Stimulated activated CD8-positive, alpha-beta memory T cell treated with anti-CD3 and anti-CD28 coated beads, Interleukin-2, amount 100 ng/mL, for 1 hour (primary cell): Measurements from ENCODE around the gene CCR8.
"Not testable (repeated sequence)": the region's sequence is repeated elsewhere in the genome, so short reads cannot be mapped to it uniquely, and the experiment has no call there.

Source experiments
- DNase-seq, 2 donors: peaks; one replicate each; pipeline ENCODE4 v3.0.0-alpha.2; 2020; ENCODE audit warnings: low read depth in 2 of 2

Gene CCR8

GRCh38 chr3:39315420-39315819 is 14.1 kb upstream of the CCR8 start:
- DNase-seq, result no peak

DNA sequence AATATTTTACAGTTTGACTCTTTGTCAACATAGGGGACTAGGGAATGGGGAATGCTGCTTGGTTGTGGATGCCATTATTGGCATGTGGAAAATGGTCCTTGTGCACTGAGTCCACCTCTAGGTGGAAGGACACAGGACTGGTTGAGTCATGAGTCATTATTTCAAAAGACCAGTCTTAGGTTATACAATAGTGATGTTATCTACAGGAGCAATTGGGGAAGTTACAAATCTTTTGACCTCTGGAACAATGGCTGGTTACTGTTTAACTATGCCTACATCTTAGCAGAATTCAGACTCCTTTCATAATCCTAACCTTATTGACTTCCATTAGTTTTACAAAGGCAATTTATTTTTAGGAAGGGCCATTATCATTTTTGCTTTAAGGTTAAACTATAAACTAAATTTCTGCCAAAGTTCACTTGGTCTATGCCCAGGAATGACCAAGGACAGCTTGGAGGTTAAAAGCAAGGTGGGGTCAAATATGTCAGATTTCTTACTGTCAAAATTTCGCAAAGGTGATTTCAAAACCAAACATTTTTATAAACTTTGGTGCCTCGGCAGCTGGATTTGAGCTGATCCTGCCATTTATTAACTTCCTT is 11.8 kb upstream of the CCR8 start:
- no peak for DNase-seq

- no peak for DNase-seq
Measured at GRCh38 chr3:39318301-39318700, 11.2 kb upstream of the CCR8 start.

- DNase-seq, result no peak
Measured at GRCh38 chr3:39319249-39319648, 10.3 kb upstream of the CCR8 start.

DNA sequence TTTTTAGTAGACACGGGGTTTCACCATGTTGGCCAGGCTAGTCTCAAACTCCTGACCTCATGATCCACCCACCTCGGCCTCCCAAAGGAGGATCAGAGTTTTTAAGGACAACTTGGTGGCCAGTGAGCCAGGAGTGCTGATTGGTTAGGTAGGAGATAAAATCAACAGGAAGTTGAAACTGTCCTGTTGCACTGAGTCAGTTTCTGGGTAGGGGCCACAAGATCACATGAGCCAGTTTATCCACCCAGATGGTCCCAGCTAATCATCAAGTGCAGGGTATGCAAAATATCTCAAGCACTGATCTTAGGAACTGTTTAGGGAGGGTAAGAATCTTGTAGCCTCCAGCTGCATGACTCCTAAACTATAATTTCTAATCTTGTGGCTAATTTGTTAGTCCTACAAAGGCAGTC is 7.9 kb upstream of the CCR8 start:
- DNase-seq, result not testable (repeated sequence)

DNA sequence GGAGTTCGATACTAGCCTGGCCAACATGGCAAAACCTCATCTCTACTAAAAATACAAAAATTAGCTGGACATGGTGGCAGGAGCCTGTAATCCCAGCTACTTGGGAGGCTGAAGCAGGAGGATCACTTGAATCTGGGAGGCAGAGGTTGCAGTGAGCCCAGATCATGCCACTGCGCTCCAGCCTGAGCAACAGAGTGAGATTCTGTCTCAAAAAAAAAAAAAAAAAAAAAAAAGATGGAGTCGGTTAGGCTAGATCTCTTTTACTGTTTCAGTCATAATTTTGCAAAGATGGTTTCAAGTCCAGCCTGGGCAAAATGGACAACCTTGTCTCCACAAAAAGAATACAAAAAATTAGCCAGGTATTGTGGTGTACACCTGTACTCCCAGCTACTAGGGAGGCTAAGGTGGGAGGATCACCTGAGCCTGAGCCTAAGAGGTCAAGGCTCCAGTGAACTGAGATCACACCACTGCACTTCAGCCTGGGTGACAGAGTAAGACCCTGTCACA is 7.2 kb upstream of the CCR8 start:
- DNase-seq, result not testable (repeated sequence)

DNA sequence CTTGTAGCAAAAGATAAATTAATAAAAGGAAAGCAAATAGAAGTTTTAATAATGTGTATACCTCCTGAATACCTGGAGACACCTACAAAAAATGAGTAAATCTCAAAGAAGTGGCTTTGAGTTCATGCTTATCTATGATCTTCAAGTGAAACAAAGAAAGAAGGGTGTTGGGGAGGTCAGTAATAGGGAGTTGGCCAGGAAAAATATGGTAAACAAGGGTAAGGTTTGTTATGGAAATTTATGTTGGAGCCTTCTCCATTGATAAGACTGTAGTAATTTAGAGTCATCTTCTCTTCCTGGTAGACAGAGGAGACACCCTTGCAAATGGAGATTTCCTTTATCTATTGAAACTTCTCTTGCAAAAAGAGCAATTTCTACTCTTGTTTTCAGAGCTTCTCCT is 6.6 kb upstream of the CCR8 start:
- no peak for DNase-seq

DNA sequence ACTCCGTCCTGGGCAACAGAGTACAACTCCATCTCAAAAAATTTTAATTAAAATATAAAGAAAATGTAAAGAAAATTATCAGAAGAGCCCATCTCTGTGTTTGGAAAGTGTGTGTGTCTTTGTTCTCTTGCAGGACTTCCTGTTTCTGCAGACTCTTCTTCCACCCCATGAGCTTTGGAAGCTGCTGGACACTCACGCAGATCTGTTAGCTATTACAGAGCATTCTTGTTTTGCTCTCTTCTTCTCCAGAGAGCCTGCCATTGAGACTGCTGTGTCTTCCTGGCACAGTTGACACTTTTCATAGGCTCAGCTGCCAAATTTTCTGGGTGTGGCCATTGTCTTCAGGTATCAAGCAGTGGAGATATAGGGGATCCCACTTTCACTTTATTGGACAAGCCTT is 6.0 kb upstream of the CCR8 start:
- no peak for DNase-seq

DNA sequence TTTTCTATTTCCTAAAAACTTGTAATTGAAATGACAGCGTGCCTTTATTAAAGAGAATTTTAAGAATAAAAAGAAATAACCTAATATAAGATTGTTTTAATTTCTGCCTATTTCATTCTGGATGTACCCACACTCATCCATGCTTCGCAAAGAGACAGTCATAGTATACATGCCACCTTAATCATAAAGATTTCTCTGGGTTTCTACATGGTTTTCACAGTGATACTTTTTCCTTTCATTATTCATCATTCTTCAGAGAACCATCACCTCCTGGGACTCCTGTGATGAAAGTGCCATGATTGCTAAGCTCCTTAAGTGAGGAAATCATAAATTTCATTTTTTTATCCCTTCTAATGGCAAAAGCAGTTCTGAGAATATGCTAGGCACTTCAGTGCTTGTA is 4.3 kb upstream of the CCR8 start:
- DNase-seq, result no peak

DNA sequence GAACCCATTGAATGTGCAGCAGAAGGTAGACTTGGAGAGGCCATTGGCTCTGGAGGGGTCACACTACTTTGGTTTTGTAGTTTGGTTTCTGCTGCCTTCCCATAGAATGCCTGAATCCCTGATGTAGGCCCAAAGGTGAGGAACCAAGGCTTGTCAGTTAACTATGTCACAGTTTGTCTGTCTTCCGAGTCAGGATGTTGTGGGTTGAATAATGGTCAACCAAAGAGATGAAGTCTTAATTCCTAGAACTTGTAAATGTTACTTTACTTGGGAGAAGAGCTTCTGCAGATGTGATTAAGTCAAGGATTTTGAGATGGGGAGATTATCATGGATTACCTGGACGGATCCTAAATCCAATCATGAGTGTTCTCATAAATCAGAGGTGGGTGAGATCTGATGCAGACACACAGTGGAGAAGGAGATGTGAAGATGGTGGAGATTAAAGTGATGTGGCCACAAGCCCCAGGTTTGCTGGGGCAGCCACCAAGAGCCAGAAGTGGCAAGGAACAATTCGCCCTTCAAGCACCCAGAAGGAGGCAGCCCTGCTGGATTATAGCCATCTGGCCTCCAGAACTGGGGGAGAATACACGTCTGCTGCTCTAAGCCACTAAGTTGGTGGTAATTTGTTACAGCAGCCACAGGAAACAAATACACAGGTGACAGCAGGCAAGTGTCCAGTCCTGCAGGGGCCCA is 2.3 kb upstream of the CCR8 start:
- DNase-seq, result no peak

DNA sequence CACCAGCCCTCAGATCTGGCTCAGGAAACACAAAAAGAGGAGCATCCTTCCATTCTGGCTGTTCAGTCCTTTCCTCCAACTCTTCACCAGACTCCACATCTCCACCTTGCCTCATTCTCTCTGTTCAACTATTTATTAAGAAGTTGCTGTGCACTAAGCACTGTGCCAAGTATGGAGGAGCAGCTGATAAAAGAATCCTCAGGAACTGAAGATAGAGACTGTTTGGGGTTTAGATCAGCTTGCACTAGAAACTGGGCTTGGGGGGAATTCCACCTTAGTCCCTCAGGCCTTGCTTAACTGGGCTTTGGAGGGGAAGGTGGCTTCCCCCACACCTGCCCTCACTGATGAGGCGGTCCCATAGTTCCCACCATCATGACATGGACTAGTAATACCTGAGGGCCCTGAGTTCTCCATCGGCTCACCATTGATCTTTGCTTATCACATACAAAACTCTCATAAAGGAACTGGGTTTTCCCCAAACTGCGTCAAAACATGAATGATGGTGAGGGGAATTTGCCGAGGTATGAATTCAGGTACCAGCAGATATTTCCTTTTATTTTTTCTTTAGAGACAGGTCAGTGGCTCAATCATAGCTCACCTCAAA is 1.7 kb upstream of the CCR8 start:
- DNase-seq, result no peak

GRCh38 chr3:39330824-39331223 is 1.3 kb downstream of the CCR8 start:
- no peak for DNase-seq

- DNase-seq, result no peak
Measured at GRCh38 chr3:39332525-39332924, 3.0 kb downstream of the CCR8 start.

- DNase-seq, result no peak
Measured at GRCh38 chr3:39333607-39334006, 4.1 kb downstream of the CCR8 start.

DNA sequence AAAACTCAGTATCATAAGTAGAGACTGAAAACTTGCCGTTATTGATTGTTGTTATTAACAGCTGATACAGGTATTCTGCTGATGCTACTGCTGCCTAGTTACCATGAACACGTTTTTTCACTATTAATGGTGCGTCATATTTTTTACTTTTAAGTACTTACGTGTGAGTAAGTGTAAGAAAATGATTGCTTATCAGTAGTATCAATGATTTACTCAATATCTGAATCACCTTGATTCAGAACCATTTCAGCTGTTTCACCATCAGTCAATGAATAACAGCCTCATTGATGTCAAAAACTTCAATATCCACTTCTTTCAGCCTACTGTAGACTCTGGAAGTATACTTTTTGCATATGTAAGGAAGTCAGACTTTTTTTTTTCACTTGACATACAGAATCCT is 4.7 kb downstream of the CCR8 start:
- DNase-seq, result no peak

DNA sequence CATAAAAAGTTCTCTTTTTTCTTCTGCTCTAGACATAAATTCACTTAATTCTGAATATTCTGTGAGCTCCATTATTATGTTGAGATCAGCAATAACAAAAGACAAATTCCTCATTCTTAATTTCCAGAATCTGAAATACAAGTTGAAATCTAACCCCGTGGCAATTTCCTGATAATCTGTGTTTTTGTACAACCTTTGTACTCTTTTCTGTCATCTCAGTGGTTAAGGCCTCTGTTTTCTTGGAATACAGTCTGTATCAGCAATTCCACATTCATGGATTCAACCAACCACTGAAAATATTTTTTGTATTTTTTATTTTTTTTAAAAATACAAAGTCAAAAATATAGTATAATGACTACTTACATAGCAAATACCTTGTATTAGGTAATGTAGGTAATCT is 8.7 kb downstream of the CCR8 start:
- no peak for DNase-seq

GRCh38 chr3:39339086-39339485 is 9.6 kb downstream of the CCR8 start:
- no peak for DNase-seq

GRCh38 chr3:39343076-39343717 is 13.7 kb downstream of the CCR8 start:
- DNase-seq, result no peak

DNA sequence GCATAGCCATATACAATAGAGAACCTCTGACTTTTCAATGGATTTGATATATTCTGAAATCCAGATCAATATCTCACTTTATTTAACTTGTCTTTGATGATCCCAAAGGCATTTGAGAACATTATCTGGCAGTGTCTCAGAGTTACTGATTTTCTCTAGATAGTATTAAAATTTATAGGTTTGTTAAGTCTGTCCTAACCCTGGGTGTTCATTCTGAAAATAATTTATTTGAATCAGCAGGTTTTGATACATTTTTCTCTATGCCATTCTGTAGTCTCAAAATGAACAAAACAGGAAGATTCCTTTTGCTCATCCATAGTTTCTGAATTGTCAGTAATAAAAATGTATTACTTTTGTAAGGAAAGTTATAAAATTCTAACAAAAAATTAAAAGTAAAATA is 14.3 kb downstream of the CCR8 start:
- no peak for DNase-seq

DNA sequence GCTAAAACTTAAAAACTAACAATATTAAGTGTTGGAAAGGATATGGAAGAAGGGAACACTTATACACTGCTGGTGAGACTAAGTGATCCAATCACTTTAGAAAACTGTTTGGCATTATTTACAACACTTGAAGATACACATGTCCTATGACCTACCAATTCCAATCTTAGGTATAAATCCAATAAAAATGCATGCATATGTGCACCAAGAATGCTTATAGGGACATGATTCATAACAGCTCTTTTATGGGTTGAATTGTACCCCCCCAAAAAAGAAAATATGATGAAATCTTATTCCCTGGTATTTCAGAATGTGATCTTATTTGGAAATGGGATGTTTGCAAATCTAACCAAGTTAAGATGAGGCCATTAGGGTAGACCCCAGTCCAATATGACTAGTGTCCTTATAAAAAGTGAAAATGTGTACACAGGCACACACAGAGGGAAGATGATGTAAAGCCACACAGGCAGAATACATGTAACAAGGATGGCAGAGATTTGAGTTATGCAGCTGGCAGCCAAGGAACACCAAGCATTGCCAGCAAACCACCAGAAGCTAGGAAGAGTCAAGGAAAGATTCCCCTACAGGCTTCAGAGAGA is 15.3 kb downstream of the CCR8 start:
- no peak for DNase-seq

DNA sequence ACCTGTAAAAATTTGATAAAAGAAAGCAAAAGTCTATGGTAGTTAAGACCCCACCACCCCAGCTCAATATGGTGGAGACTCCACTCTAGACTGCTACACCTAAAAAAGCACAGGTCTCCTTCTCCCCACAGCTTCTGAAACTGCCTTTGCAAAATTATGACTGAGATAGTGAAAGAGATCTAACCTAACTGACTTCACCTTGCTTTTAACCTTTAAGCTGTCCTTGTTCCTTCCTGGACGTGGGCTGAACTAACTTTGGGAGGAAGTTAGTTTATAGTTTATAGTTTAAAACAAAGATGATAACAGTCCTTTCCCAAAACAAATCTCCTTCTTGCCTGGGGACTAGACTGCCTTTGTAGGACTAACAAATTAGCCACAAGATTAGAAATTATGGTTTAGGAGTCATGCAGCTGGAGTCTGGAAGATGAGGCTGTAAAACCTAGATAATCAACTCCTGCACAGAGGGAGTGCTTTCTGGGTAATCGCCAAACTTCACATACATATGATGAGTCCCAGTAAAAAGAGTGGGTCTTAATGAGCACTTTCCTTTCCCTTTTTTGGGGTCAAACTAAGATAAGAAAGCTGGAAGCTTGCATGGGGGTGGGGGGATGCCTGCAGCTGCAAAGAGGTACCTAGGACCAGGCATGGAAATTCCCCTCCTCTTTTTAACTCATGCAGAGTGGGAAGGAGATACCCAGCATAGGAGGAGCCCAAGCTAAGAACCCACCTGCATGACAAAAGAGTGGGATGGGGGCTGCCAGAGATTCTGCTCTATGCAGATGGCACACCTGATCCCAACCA is 17.5 kb downstream of the CCR8 start:
- no peak for DNase-seq

- DNase-seq, result no peak
Measured at GRCh38 chr3:39347586-39347876, 18.0 kb downstream of the CCR8 start.
